RWPE2 (cell line): ENCODE measurements around the gene OCIAD1.
"Not testable (repeated sequence)": the region's sequence is repeated elsewhere in the genome, so short reads cannot be mapped to it uniquely, and the experiment has no call there.

Experiments
- ATAC-seq: fragments of 200-7000 bp; cut with Tn5 transposase; 3 replicates; pipeline ENCODE4 v1.9.1; 2021; ENCODE audit warnings: low read depth
- DNase-seq: peaks from one replicate; pipeline ENCODE4 v3.0.0-alpha.2; 2020; ENCODE audit warnings: low spot score
- H3K27ac ChIP-seq: fragments of 450-650 bp; 2 replicates; pipeline ENCODE4 v1.5.1; 2017; ENCODE audit warnings: mild to moderate bottlenecking; ENCODE audit not compliant: poor library complexity, severe bottlenecking
- H3K27me3 ChIP-seq: fragments of 250-450 bp; sonication (Bioruptor Pico); 2 replicates; pipeline ENCODE4 v1.5.1; 2021; ENCODE audit warnings: mild to moderate bottlenecking, moderate library complexity; ENCODE audit not compliant: insufficient read depth, poor library complexity, severe bottlenecking
- H3K36me3 ChIP-seq: fragments of 250-450 bp; sonication (Bioruptor Pico); 2 replicates; pipeline ENCODE4 v1.5.1; 2020; ENCODE audit warnings: low read depth, mild to moderate bottlenecking, moderate library complexity
- H3K4me1 ChIP-seq: fragments of 250-450 bp; sonication (Bioruptor Pico); 2 replicates; pipeline ENCODE4 v1.5.1; 2021; ENCODE audit warnings: mild to moderate bottlenecking, moderate library complexity; ENCODE audit not compliant: insufficient read depth, poor library complexity, severe bottlenecking
- H3K4me3 ChIP-seq: fragments of 250-450 bp; sonication (Bioruptor Pico); 2 replicates; pipeline ENCODE4 v1.5.1; 2021; ENCODE audit warnings: mild to moderate bottlenecking, moderate library complexity; ENCODE audit not compliant: severe bottlenecking
- H3K9me3 ChIP-seq: fragments of 250-450 bp; sonication (Bioruptor Pico); 2 replicates; pipeline ENCODE4 v1.5.1; 2021; ENCODE audit warnings: mild to moderate bottlenecking, moderate library complexity; ENCODE audit not compliant: severe bottlenecking
- TF ChIP-seq, protein P1 (sequence below): fragments of 450-650 bp; IDR thresholded peaks from one replicate; pipeline ENCODE4 v1.5.1; 2017; ENCODE audit warnings: mild to moderate bottlenecking, moderate library complexity; ENCODE audit not compliant: poor library complexity, severe bottlenecking

OCIAD1 gene

DNA sequence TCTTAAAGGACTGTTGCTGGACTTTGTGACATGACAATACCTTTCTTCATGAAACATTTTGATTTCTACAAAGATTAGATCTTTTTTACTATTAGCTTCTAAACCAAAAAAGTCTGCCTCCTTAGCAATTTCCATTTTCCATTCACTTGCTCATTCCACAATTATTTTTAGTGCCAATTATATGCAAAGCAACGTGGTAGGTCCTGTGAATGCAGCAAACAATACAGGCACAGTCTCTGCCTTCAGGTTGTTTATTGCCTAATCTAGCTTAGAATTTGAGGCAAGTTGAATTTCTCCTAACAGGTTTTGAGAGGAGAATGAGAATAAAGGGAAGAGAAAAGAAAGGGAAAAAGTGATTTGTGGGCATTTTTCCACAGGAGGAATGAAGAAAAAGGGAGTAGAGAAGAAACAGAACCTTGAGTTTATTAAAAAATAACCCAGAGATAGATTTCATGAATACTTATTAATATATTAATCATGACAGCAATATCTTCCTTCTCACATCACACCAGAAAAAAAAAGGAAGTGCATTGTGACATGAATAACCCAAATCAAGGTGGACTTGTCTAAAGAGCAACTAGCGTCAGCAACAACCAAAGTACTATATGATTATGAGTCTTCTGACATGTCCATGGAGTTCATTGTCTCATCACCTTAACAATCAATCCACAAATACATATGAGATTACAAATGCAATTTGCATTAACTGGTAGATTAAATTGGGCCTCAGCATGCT, 34.5 kb upstream of the OCIAD1 start:
- ATAC-seq (no peak), DNase-seq (no peak)
- peaks cover 4% of the 10 kb centered on the region for H3K4me1 ChIP-seq
- TF ChIP-seq, protein P1, sequence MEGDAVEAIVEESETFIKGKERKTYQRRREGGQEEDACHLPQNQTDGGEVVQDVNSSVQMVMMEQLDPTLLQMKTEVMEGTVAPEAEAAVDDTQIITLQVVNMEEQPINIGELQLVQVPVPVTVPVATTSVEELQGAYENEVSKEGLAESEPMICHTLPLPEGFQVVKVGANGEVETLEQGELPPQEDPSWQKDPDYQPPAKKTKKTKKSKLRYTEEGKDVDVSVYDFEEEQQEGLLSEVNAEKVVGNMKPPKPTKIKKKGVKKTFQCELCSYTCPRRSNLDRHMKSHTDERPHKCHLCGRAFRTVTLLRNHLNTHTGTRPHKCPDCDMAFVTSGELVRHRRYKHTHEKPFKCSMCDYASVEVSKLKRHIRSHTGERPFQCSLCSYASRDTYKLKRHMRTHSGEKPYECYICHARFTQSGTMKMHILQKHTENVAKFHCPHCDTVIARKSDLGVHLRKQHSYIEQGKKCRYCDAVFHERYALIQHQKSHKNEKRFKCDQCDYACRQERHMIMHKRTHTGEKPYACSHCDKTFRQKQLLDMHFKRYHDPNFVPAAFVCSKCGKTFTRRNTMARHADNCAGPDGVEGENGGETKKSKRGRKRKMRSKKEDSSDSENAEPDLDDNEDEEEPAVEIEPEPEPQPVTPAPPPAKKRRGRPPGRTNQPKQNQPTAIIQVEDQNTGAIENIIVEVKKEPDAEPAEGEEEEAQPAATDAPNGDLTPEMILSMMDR: no peak
- no peak overlapping the region for H3K4me3 ChIP-seq
- H3K9me3 ChIP-seq: no peaks in the 10 kb centered on the region
- no peaks in the 10 kb centered on the region for H3K27me3 ChIP-seq
- no peaks in the 10 kb centered on the region for H3K36me3 ChIP-seq
- no peak overlapping the region for H3K27ac ChIP-seq

DNA sequence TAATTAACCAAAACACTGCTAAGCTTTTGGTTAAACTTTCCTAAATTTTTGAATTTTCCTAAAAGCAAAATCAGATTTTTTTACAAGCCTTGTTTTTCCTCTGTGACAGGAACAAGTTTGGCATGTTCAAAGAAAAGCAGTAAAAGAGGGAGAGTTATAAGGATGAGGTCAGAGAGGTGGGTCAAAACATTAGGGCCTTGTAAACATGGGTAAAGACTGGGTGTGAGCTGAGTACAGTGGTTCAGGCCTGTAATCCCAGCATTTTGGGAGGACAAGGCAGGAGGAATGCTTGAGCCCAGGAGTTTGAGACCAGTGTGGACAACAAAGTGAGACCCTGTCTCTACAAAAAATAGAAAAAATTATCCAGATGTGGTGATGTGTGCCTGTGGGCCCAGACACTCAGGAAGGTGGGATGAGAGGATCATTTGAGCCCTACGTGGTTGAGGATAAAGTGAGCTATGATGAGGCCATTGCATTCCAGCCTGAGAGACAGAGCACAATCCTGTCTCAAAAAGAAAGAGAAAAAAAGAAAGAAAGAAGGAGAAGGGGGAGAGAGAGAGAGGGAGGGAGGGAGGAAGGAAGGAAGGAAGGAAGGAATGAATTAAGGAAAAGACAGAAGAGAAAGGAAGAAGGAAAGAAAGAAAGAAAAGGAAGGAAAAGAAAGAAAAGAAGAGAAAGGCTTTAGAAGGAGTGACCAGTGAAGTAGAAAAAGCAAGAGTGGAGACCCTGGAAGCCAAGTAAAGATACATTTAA, 33.8 kb upstream of the OCIAD1 start:
- DNase-seq: no peak
- no peak for ATAC-seq
- Histone ChIP-seq H3K27me3 (no peaks in the 10 kb centered on the region), H3K27ac (no peak overlapping the region), H3K36me3 (no peaks in the 10 kb centered on the region), H3K4me3 (no peak overlapping the region), H3K4me1 (peaks cover 12% of the 10 kb centered on the region), H3K9me3 (no peaks in the 10 kb centered on the region)
- TF ChIP-seq, protein P1: no peak

DNA sequence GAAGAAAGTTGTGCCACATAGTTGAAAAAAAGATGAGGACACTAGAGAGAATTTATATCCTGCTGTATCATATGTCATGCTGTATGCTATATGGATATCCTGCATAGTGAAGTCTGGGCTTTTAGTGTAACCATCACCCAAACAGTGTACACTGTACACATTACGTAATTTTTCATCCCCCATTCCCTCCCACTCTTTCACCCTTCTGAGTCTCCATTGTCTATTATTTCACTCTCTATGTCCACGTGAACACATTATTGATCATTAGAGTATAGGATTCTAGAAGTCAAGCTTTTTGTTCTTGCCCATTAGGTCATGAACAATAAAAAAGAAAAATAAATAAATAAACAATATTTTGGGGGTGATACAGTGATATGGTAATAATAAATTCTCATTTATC, 32.8 kb upstream of the OCIAD1 start:
- no peaks in the 10 kb centered on the region for H3K27me3 ChIP-seq
- H3K4me1 ChIP-seq: peaks cover 16% of the 10 kb centered on the region
- no peak overlapping the region for H3K27ac ChIP-seq
- TF ChIP-seq, protein P1: no peak
- H3K36me3 ChIP-seq: no peaks in the 10 kb centered on the region
- ATAC-seq: no peak
- H3K4me3 ChIP-seq: no peak overlapping the region
- no peak for DNase-seq
- no peaks in the 10 kb centered on the region for H3K9me3 ChIP-seq

DNA sequence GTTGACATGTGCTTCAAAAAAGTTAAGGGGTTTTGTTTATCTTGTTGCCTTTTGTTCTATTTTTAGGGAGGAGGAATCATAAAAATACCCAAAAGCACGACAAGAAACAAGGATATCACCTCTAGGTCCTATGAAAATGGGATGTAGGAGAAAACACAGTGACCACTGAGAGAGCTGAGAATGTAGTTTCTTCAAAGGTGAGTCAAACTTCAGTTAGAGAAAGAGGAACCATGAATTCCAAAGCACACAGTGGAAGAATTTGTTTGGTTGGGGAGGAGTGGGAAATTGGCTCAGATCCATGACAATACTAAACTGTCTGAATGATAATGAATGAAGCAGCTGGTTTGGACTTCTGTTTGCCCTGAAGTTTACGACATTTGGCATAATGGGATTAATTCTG, 31.7 kb upstream of the OCIAD1 start:
- peaks cover 16% of the 10 kb centered on the region for H3K4me1 ChIP-seq
- no peaks in the 10 kb centered on the region for H3K9me3 ChIP-seq
- ATAC-seq (no peak), DNase-seq (no peak)
- H3K27me3 ChIP-seq: no peaks in the 10 kb centered on the region
- H3K4me3 ChIP-seq: no peak overlapping the region
- no peak overlapping the region for H3K27ac ChIP-seq
- TF ChIP-seq, protein P1: no peak
- no peaks in the 10 kb centered on the region for H3K36me3 ChIP-seq

DNA sequence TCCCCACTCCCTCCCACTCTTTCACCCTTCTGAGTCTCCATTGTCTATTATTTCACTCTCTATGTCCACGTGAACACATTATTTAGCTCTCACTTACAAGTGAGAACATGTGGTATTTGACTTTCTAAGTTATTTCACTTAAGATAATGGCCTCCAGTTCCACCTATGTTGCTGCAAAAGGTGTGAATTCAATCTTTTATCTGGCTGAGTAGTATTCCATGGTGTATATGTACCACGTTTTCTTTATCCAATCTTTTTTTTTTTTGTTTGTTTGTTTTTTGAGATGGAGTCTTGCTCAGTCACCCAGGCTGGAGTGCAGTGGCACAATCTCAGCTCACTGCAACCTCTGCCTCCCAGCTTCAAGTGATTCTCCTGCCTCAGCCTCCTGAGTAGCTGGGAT, 30.7 kb upstream of the OCIAD1 start:
- H3K4me1 ChIP-seq: peaks cover 16% of the 10 kb centered on the region
- H3K4me3 ChIP-seq, H3K27me3 ChIP-seq, H3K9me3 ChIP-seq, H3K36me3 ChIP-seq, H3K27ac ChIP-seq, ATAC-seq, DNase-seq: not testable (repeated sequence)
